ENCODE data around the gene FAM3D. TPM values are rescaled to one million over a fixed set of nuclear protein-coding genes. Genes with fewer than 3 reads are reported as not detected.
"Not testable (repeated sequence)": the region's sequence is repeated elsewhere in the genome, so short reads cannot be mapped to it uniquely, and the experiment has no call there.

Gene FAM3D
- total RNA-seq, 6 experiments from 2014 or later, result not detected

DNA sequence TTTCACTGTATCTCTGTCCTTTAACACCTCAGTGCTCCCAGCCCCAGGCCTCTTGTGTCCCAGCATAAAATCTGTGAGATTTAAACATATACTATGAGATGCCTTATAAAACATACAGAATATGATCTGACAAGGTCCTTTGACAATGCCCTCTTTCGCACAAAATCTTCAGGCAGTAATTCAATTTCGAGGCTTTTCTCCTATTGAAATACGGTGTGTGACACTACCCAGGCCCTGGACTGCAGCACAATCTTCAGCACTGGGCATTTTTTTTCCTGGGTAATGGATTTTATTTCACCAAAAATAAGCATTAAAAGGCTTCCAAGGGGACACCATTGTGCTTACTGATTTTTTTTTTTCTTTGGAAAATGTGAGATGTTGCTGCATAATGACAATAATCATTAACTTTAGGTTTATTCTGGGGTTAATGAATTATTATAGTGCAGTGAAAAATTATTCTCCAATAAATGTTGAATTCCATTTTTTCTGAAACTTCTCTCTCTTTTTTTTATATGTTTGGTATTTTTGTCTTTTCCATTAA, 40.9 kb upstream of the FAM3D start:
- no peak for DNase-seq
- Histone ChIP-seq H3K9me3 (no peaks in the 10 kb centered on the region), H3K27ac (peak overlapping the region in 2 of 3 donors; percentile 57 to 65), H3K36me3 (no peaks in the 10 kb centered on the region), H3K4me3 (no peak overlapping the region), H3K4me1 (peaks cover 0 to 23% (median 8%) of the 10 kb centered on the region in 4 donors), H3K27me3 (no peaks in the 10 kb centered on the region)
- TF ChIP-seq, protein P1, sequence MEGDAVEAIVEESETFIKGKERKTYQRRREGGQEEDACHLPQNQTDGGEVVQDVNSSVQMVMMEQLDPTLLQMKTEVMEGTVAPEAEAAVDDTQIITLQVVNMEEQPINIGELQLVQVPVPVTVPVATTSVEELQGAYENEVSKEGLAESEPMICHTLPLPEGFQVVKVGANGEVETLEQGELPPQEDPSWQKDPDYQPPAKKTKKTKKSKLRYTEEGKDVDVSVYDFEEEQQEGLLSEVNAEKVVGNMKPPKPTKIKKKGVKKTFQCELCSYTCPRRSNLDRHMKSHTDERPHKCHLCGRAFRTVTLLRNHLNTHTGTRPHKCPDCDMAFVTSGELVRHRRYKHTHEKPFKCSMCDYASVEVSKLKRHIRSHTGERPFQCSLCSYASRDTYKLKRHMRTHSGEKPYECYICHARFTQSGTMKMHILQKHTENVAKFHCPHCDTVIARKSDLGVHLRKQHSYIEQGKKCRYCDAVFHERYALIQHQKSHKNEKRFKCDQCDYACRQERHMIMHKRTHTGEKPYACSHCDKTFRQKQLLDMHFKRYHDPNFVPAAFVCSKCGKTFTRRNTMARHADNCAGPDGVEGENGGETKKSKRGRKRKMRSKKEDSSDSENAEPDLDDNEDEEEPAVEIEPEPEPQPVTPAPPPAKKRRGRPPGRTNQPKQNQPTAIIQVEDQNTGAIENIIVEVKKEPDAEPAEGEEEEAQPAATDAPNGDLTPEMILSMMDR (IDR thresholded peaks at IDR 0.05), result no peak
- no peak for TF ChIP-seq POLR2A (IDR thresholded peaks at IDR 0.05)
- intact Hi-C loops (cut with DNase I), result no loop called here
- ATAC-seq, result peak; percentile 37 to 63 (median 38)
- 56% methylated on average over 3 of the region's 3 CpGs for WGBS (ENCODE audit: insufficient coverage, low coverage, low lambda C conversion rate, missing lambda C conversion rate)

DNA sequence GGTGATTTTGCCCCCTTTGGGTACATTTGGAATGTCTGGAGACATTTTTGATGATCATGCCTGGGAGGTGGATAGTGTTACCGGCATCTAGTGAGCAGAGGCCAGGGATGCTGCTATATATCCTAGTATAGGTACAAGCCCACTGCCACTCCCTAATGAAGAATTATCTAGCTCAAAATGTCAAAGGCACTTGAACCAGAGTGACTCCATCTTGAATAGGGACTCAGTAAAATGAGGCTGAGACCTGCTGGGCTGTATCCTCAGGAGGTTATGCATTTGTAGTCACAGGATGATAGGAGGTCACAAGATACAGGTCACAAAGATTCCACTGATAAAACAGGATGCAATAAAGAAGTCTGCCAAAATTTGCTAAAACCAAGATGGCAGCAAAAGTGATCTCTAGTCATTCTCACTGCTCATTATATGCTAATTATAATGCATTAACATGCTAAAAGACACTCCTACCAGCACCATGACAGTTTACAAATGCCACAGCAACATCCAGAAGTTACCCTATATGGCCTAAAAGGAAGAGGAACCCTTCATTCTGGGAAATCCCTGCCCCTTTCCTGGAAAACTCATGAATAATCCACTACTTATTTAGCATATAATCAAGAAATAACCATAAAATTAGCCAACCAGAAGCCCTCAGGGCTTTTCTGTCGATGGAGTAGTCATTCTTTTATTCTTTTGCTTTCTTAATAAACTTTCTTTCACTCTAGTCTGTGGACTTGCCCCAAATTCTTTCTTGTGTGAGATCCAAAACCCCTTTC, 40.0 kb upstream of the FAM3D start:
- Histone ChIP-seq H3K9me3 (no peaks in the 10 kb centered on the region), H3K4me3 (no peak overlapping the region), H3K27ac (peak overlapping the region in 1 of 3 donors; percentile 57), H3K27me3 (no peaks in the 10 kb centered on the region), H3K4me1 (peaks cover 0 to 23% (median 8%) of the 10 kb centered on the region in 4 donors), H3K36me3 (no peaks in the 10 kb centered on the region)
- TF ChIP-seq, protein P1 (IDR thresholded peaks at IDR 0.05), result no peak
- no peak for TF ChIP-seq POLR2A (IDR thresholded peaks at IDR 0.05)
- intact Hi-C loops (cut with DNase I), result no loop called here
- WGBS (ENCODE audit: insufficient coverage, low coverage, low lambda C conversion rate, missing lambda C conversion rate), result 89% methylated on average over 2 of the region's 2 CpGs
- DNase-seq (no peak), ATAC-seq (no peak)

DNA sequence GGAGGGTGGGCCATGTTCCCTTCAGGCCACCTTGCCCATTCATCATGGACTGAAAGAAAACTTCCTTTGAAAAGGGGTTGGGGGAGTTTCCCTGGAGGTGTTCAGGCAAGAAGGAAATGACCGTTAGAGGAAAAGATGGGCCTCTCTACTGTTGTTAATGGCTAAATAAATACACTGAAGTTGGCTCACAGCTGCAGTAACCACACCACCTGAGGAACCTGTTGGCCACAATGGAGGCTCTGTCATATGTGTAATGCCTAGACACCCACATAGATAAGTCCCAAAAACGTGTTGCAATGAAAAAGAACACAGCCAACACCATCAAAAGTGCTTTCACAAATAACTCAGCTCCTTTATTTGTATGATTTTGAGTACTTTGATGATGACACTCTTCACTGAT, 38.2 kb upstream of the FAM3D start:
- no peak for TF ChIP-seq POLR2A (IDR thresholded peaks at IDR 0.05)
- TF ChIP-seq, protein P1 (IDR thresholded peaks at IDR 0.05), result no peak
- Histone ChIP-seq H3K36me3 (no peaks in the 10 kb centered on the region), H3K4me3 (no peak overlapping the region), H3K27ac (no peak overlapping the region), H3K9me3 (no peaks in the 10 kb centered on the region), H3K4me1 (peaks cover 0 to 23% (median 8%) of the 10 kb centered on the region in 4 donors), H3K27me3 (no peaks in the 10 kb centered on the region)
- DNase-seq (no peak), ATAC-seq (no peak)
- intact Hi-C loops (cut with DNase I), result no loop called here
- 40% methylated on average over 2 of the region's 2 CpGs for WGBS (ENCODE audit: insufficient coverage, low coverage, low lambda C conversion rate, missing lambda C conversion rate)

DNA sequence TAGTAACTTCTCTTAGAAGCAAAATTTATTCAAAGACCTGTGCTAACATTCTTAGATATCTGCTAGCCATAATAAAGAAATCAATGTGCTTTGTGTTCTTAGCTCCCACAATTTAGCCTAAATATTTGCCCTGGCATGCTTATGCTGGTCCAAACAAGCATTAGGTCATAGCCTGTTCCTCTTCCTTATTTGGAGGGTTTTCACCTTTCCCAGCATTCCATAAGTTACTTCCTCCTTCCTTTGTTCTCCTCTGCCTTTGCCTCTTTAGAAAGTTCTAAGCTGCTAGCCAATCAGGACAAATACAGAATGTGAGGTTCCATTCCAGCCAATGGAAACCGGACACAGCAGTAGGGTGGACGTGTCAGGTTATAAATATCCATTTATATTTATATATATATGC, 37.7 kb upstream of the FAM3D start:
- DNase-seq; ATAC-seq; H3K36me3 ChIP-seq; H3K27me3 ChIP-seq; H3K4me3 ChIP-seq; intact Hi-C loops (cut with DNase I); H3K9me3 ChIP-seq; H3K27ac ChIP-seq: not testable (repeated sequence)
- H3K4me1 ChIP-seq, result peaks cover 0 to 23% (median 8%) of the 10 kb centered on the region in 4 donors
- 71% methylated on average over 2 of the region's 2 CpGs for WGBS (ENCODE audit: insufficient coverage, low coverage, low lambda C conversion rate, missing lambda C conversion rate)

DNA sequence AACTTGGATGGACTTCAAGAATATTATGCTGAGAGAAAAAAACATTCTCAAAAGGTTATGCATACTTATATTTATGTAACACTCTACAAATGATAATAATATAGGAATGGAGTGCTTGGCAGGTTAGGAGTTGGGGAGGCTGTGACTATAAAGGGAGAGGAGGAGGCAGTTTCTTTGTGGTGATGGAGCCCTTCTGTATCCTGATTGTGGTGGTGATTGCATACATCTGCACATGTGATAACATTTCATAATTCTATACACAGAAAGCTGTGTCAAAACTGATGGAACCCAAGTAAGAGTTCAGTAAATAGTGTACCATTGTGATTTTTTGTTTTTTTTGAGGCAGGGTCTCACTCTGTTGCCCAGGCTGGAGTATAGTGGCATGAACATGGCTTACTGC, 31.7 kb upstream of the FAM3D start:
- no peak overlapping the region for H3K27ac ChIP-seq
- intact Hi-C loops (cut with DNase I), result no loop called here
- ATAC-seq, result no peak

More for the DNA sequence above, 31.7 kb upstream of the FAM3D start:
- TF ChIP-seq, protein P1 (IDR thresholded peaks at IDR 0.05), result no peak
- TF ChIP-seq POLR2A (IDR thresholded peaks at IDR 0.05), result no peak
- H3K36me3 ChIP-seq, result no peaks in the 10 kb centered on the region
- no peak for DNase-seq
- no peaks in the 10 kb centered on the region for H3K27me3 ChIP-seq
- H3K9me3 ChIP-seq, result no peaks in the 10 kb centered on the region
- no peak overlapping the region for H3K4me3 ChIP-seq
- no peaks in the 10 kb centered on the region for H3K4me1 ChIP-seq
